Effector memory CD4-positive, alpha-beta T cell (primary cell): ENCODE results near the gene PAX6.
A peak's percentile ranks its signal among the peaks of the same experiment; 100 is the strongest.

Experiments
- DNase-seq, 3 donors: peaks; one replicate each; pipeline ENCODE4 v3.0.0-alpha.2; 2020
- H3K27ac ChIP-seq: 2 replicates; pipeline ENCODE4 v1.7.0; 2013; ENCODE audit warnings: mild to moderate bottlenecking, low read length, moderate library complexity; ENCODE audit not compliant: insufficient read depth, poor library complexity, severe bottlenecking
- H3K27me3 ChIP-seq: replicated peaks from 2 replicates; pipeline ENCODE4 v1.7.0; 2013; ENCODE audit warnings: mild to moderate bottlenecking, low read length; ENCODE audit not compliant: insufficient read depth, control insufficient read depth, poor library complexity, severe bottlenecking
- H3K36me3 ChIP-seq: 2 replicates; pipeline ENCODE4 v1.7.0; 2013; ENCODE audit warnings: mild to moderate bottlenecking, low read length, moderate library complexity; ENCODE audit not compliant: control insufficient read depth, insufficient read depth
- H3K4me1 ChIP-seq: 2 replicates; pipeline ENCODE4 v1.7.0; 2013; ENCODE audit warnings: low read length, mild to moderate bottlenecking; ENCODE audit not compliant: control insufficient read depth, insufficient read depth, poor library complexity, severe bottlenecking
- H3K4me3 ChIP-seq: 2 replicates; pipeline ENCODE4 v1.7.0; 2013; ENCODE audit warnings: low read length, low read depth, mild to moderate bottlenecking; ENCODE audit not compliant: insufficient read depth, poor library complexity, severe bottlenecking
- H3K9me3 ChIP-seq: 2 replicates; pipeline ENCODE4 v1.7.0; 2013; ENCODE audit warnings: mild to moderate bottlenecking, low read length, moderate library complexity; ENCODE audit not compliant: control insufficient read depth

PAX6 gene

GRCh38 chr11:31822927-31823643 lies 12.0 kb upstream of the PAX6 start:
- H3K4me1 ChIP-seq, result peaks cover 2% of the 10 kb centered on the region
- no peak for DNase-seq
- no peak overlapping the region for H3K27ac ChIP-seq
- no peak overlapping the region for H3K4me3 ChIP-seq
- peaks cover 94% of the 10 kb centered on the region for H3K27me3 ChIP-seq
- peaks cover 5% of the 10 kb centered on the region for H3K9me3 ChIP-seq
- H3K36me3 ChIP-seq, result no peaks in the 10 kb centered on the region

- Histone ChIP-seq H3K27me3 (peaks cover 95% of the 10 kb centered on the region), H3K4me3 (no peak overlapping the region), H3K4me1 (peaks cover 9% of the 10 kb centered on the region), H3K27ac (no peak overlapping the region), H3K9me3 (peaks cover 5% of the 10 kb centered on the region), H3K36me3 (no peaks in the 10 kb centered on the region)
- no peak for DNase-seq
These were observed 11.2 kb upstream of the PAX6 start for GRCh38 chr11:31822175-31822926.

- peaks cover 5% of the 10 kb centered on the region for H3K9me3 ChIP-seq
- DNase-seq, result no peak
These were observed 10.6 kb upstream of the PAX6 start for GRCh38 chr11:31821766-31822165.

GRCh38 chr11:31821235-31821764 lies 10.2 kb upstream of the PAX6 start:
- no peak for DNase-seq
- H3K4me1 ChIP-seq, result peaks cover 20% of the 10 kb centered on the region
- peaks cover 96% of the 10 kb centered on the region for H3K27me3 ChIP-seq
- peaks cover 5% of the 10 kb centered on the region for H3K9me3 ChIP-seq
- H3K4me3 ChIP-seq, result no peak overlapping the region
- no peak overlapping the region for H3K27ac ChIP-seq
- H3K36me3 ChIP-seq, result no peaks in the 10 kb centered on the region

More at GRCh38 chr11:31821766-31822165, 10.6 kb upstream of the PAX6 start:
- Histone ChIP-seq H3K4me3 (no peak overlapping the region), H3K27ac (no peak overlapping the region), H3K27me3 (peaks cover 96% of the 10 kb centered on the region), H3K36me3 (no peaks in the 10 kb centered on the region), H3K4me1 (peaks cover 15% of the 10 kb centered on the region)

GRCh38 chr11:31820438-31820818 lies 9.3 kb upstream of the PAX6 start:
- no peak overlapping the region for H3K4me3 ChIP-seq
- no peak for DNase-seq
- H3K4me1 ChIP-seq, result peaks cover 29% of the 10 kb centered on the region
- H3K27me3 ChIP-seq, result peaks cover 96% of the 10 kb centered on the region
- no peaks in the 10 kb centered on the region for H3K36me3 ChIP-seq
- H3K9me3 ChIP-seq, result peaks cover 5% of the 10 kb centered on the region
- H3K27ac ChIP-seq, result no peak overlapping the region

- peaks cover 95% of the 10 kb centered on the region for H3K27me3 ChIP-seq
- DNase-seq, result no peak
These were observed 8.7 kb upstream of the PAX6 start for GRCh38 chr11:31819621-31820437.

GRCh38 chr11:31818874-31819331 lies 7.8 kb upstream of the PAX6 start:
- H3K27me3 ChIP-seq, result peaks cover 96% of the 10 kb centered on the region
- peaks cover 5% of the 10 kb centered on the region for H3K9me3 ChIP-seq
- peaks cover 43% of the 10 kb centered on the region for H3K4me1 ChIP-seq
- no peak for DNase-seq
- no peaks in the 10 kb centered on the region for H3K36me3 ChIP-seq
- H3K4me3 ChIP-seq, result no peak overlapping the region
- no peak overlapping the region for H3K27ac ChIP-seq

More at GRCh38 chr11:31819621-31820437, 8.7 kb upstream of the PAX6 start:
- H3K4me1 ChIP-seq, result peaks cover 34% of the 10 kb centered on the region
- peaks cover 5% of the 10 kb centered on the region for H3K9me3 ChIP-seq
- no peak overlapping the region for H3K4me3 ChIP-seq
- H3K36me3 ChIP-seq, result no peaks in the 10 kb centered on the region
- H3K27ac ChIP-seq, result no peak overlapping the region

- H3K4me1 ChIP-seq, result peaks cover 49% of the 10 kb centered on the region
These were observed 7.3 kb upstream of the PAX6 start for GRCh38 chr11:31818425-31818755.

GRCh38 chr11:31817621-31818424 lies 6.7 kb upstream of the PAX6 start:
- DNase-seq, result no peak
- H3K27me3 ChIP-seq, result peaks cover 96% of the 10 kb centered on the region
- peak overlapping the region; percentile 32 for H3K4me3 ChIP-seq
- H3K9me3 ChIP-seq, result peaks cover 5% of the 10 kb centered on the region
- H3K4me1 ChIP-seq, result peaks cover 54% of the 10 kb centered on the region
- H3K36me3 ChIP-seq, result no peaks in the 10 kb centered on the region
- H3K27ac ChIP-seq, result no peak overlapping the region

More at GRCh38 chr11:31818425-31818755, 7.3 kb upstream of the PAX6 start:
- no peak overlapping the region for H3K27ac ChIP-seq
- no peak overlapping the region for H3K4me3 ChIP-seq
- no peaks in the 10 kb centered on the region for H3K36me3 ChIP-seq
- peaks cover 96% of the 10 kb centered on the region for H3K27me3 ChIP-seq
- no peak for DNase-seq
- H3K9me3 ChIP-seq, result peaks cover 5% of the 10 kb centered on the region
